Measurements from ENCODE around the gene B3GNT8.
"Not testable (repeated sequence)": the region's sequence is repeated elsewhere in the genome, so short reads cannot be mapped to it uniquely, and the experiment has no call there.

B3GNT8 gene

DNA sequence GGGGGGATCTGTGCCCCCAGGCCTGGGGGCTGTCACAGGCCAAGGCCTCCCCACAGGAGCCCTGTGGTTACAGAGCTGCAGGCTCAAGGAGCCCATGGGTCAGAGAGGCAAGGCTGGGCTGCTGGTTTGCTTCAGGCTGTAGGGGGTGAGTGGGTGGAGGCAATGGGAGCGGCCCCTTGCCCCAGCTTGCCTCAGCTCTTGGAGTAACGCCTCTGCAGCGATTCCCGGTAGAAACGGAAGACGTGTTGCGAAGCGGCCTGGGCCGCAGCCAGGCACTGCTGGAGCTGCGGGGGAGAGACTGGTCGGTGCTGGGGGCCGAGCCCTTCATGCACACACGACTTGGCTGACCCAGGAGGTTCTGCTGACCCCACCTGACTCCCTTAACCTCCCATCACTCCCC is 40.7 kb downstream of the B3GNT8 start:
- no peak for DNase-seq (ENCODE audit: low read depth)

DNA sequence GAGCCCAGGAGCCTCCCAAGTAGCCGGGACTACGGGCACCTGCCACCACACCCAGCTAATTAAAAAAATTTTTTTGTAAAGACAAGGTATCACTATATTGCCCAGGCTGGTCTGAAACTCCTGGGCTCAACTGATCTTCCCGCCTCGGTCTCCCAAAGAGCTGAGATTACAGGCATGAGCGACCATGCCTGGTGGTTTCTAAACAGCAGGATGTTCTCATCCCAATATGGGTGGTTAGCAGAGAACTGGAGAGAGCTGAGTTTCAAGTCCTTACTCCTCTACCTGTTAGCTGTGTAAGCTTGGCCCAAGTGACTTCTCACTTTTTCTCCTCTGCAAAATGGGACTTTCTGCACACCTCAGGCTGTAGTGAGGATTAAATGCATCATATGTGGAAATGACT is 42.8 kb downstream of the B3GNT8 start:
- DNase-seq (ENCODE audit: low read depth): no peak

DNA sequence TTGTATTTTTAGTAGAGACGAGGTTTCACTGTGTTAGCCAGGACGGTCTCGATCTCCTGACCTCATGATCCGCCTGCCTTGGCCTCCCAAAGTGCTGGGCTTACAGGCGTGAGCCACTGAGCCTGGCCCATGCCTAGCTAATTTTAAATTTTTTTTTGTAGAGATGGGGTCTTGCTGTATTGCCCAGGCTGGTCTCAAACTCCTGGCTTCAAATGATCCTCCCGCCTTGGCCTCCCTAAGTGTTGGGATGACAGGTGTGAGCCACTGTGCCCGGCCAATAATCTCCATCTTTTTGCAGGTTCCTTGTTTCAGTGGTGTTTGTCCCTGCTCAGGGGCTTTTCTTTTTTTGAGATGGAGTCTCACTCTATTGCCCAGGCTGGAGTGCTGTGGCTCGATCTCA is 45.6 kb downstream of the B3GNT8 start:
- not testable (repeated sequence) for DNase-seq (ENCODE audit: low read depth)

- no peak for DNase-seq (ENCODE audit: low read depth)
These were observed 49.0 kb downstream of the B3GNT8 start for GRCh38 chr19:41377977-41378709.

- DNase-seq (ENCODE audit: low read depth): no peak
These were observed 50.2 kb downstream of the B3GNT8 start for GRCh38 chr19:41376998-41377365.

GRCh38 chr19:41376241-41376997 is 50.8 kb downstream of the B3GNT8 start, which contains the start of gene TMEM91:
Gene TMEM91 (plus strand): TSS chr19:41376533. CDS start chr19:41378310, 1,777 bp downstream.
- DNase-seq (ENCODE audit: low read depth): no peak
